HG03558 (cell line): Measurements from ENCODE around the gene KLF2.
"Not testable (repeated sequence)": the region's sequence is repeated elsewhere in the genome, so short reads cannot be mapped to it uniquely, and the experiment has no call there.

Source experiments
- ATAC-seq: cut with Tn5 transposase; IDR thresholded peaks from one replicate; pipeline ENCODE4 v1.9.1; 2021; ENCODE audit warnings: moderate number of reproducible peaks; ENCODE audit not compliant: unreplicated experiment; ENCODE audit errors: extremely low read depth

Gene KLF2

DNA sequence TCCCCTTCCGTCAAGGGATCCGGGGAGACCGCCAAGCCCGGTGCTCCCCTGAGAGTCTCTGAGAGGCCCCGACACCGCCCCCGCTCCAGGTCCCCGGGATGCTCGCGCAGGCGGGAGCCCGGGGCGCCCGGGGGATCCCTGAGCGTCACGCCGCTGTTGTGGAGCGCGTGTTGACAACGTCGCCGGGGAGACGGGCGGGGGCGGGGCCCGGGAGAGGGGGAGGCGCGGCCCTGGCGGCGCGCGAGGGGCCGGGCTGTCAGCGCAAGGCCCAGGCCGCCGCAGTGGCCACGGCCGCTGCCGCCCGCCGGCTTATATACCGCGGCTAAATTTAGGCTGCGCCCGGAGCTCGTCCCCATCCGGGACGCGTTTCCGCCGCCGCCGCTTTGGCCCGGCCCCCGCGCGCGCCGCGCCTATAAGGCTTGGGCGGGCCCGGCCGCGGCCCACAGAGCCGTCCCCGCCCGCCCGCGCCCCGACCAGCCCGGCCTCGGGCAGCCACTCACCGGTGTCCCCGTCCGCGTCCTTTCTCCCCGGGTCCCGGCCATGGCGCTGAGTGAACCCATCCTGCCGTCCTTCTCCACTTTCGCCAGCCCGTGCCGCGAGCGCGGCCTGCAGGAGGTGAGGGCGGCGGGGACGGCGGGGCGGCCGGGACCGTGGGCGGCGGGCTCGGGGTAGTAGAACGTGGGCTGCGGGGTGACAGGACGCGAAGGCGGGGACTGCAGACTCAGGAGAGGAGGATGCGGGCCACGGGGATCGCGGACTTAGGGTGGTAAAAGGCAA is at the start of gene KLF2:
KLF2 (plus strand) TSS at position 443 of the 777 bp plus-strand sequence; CDS start at position 541, 98 bp downstream.
- no peak for ATAC-seq

DNA sequence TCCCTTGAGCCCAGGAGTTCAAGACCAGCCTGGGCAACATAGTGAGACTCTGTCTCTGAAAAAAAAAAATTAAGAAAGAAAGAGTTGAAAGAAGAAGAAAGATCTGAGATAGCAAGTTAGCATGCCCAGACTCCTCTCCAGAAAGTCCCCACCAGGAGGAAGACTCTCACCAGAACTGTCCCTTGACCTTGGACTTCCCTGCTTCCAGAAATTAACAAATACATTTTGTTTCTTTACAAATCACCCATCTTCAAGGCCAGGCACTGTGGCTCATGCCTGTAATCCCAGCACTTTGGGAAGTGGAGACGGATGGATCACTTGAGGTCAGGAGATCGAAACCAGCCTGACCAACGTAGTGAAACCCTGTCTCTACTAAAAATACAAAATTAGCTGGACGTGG is 44.3 kb upstream of the KLF2 start:
- no peak for ATAC-seq

DNA sequence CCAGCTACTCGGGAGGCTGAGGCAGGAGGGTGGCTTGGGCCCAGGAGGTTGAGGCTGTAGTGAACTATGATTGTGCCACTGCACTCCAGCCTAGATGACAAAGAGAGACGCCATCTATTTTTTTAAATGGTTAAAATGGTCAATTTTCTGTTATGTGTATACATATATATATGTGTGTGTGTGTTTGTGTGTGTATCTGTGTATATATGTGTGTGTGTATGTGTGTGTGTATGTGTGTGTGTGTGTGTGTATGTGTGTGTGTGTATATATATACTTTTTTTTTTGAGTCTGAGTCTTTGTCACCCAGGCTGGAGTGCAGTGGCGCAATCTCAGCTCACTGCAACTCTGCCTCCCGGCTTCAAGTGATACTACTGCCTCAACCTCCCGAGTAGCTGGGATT is 42.9 kb upstream of the KLF2 start:
- no peak for ATAC-seq

GRCh38 chr19:16283210-16284061 is 41.2 kb upstream of the KLF2 start:
- ATAC-seq, result no peak

- no peak for ATAC-seq
Measured at GRCh38 chr19:16284505-16284904, 40.1 kb upstream of the KLF2 start.

- ATAC-seq, result not testable (repeated sequence)
Measured at GRCh38 chr19:16285079-16285478, 39.5 kb upstream of the KLF2 start.

DNA sequence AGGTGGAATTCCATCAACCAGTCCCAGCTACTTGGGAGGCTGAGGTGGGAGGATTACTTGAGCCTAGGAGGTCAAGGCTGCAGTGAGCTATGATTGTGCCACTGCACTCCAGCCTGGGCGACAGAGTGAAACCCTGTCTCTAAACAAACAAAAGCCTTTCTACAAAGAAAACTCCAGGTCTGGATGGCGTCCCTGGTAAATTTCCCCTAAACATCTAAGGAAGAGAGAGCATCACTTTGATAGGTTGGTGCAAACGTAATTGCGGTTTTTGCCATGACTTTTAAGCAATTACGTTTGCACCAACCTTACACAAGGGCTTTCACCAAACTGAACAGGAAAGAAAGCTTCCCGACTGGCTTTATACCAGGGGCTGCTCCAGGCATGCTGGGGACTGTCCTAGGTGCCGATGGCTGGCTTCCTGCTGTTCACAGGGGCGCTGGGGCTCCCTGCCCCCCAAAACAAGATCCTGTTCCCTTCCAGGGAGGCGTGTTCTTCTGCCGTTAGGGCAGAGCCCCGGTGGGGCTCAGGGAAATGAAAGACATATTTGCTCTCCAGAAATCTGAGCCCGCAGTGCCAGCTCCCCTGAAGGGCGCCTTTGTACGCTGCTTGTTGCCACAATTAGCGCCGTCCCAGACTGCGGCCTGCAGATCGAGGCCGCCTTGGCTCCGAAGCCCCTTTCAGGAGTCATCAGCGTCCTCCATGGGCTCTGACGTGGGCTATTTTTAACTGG is 38.7 kb upstream of the KLF2 start:
- ATAC-seq, result no peak

GRCh38 chr19:16288544-16288943 is 36.1 kb upstream of the KLF2 start:
- no peak for ATAC-seq

DNA sequence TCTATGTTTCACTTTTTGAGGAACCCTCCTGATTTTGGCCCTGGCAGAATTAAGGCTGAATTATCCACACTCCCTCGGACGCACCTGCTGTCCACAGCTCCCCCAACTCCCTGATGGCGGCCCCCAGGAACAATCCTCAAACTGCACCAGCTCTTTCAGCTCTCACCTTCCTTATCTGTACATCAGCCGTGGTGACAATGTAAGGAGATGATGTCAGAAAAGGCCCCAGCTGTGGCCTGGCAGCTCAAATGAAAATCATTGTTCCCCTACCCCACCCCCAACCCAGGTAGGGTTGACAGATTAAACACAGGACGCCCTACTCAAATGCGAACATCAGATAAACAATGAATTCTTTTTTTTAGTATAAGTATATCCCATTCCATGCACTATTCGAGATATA is 35.0 kb upstream of the KLF2 start:
- no peak for ATAC-seq

- no peak for ATAC-seq
Measured at GRCh38 chr19:16290692-16291091, 33.9 kb upstream of the KLF2 start.

DNA sequence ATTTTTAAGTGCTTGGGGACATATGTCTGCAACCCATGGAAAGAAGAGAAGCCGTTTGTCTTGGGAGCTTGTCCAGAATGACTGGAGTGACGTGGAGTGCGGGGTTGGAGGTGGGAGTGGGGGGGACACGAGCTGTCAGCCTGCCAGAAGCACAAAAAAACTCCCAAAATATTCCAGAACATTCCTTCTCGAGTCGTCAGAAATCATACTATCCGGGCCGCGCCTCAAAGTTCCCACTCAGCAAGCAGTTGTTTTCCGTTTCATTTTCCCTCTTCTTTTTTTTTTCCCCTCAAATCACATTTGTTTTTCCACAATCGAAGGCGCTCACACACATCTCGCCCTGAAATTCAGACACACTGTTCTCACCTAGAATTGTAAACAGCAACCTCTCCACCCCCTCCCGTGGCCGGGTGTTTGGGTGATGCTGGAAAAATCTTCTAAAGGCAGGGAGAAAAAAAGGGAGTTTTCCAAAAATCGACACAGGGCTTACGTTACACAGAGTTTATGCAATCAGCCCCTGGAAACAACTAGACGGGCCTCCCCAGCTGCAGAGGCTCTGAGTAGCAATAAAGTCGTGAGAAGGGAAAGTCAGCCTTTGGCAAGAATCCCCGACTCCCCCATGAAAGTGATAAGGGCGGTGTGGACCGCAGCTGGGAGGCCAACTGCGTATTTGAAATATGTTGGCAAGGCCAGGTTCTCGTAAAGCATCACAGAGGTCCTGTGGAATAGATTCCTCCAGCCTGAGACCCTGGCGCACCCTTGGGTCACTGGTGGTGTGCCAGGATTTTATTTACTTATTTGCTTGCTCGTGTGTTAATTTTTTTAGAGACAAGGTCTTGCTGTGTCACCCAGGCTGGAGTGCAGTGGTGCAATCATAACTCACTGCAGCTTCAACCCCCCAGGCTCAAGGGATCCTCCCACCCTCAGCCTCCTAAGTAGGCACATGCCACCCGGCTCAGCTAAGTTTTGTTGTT is 31.2 kb upstream of the KLF2 start:
- ATAC-seq, result no peak

DNA sequence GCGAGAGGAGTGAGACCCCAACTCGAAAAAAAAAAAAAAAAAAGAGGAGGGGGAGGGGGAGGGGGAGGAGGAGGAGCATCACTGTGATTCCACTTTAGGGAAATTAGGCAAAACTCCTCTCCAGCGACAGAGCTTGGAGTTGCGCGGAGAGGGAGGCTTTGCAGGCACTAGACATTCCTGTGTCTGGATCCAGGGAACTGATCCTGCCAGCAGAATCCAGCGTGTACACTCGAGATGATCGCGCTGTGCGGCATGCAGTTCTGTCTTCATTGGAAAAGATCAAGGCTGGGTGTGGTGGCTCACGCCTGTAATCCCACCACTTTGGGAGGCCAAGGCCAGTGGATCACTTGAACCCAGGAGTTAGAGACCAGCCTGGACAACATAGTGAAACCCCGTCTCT is 29.6 kb upstream of the KLF2 start:
- ATAC-seq, result no peak

DNA sequence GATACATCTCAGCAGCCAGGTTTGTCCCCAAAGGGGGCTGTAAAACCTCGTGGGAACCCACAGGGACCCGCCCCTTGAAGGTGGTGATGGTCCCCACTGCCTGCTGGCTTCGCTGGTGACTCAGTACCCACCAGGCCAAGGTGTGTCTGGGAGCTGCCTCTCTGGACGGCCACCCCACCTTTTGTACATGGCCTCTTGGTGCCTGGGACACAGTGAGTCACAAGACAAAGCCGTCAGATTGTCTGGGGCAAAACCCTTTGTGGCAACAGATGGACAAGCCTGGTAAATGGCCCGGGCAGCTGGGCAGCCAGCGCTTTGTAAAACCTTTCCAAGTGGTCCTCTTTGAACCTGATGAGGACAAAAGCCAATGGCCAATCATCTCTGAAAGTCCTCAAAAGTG is 27.9 kb upstream of the KLF2 start:
- ATAC-seq, result no peak

DNA sequence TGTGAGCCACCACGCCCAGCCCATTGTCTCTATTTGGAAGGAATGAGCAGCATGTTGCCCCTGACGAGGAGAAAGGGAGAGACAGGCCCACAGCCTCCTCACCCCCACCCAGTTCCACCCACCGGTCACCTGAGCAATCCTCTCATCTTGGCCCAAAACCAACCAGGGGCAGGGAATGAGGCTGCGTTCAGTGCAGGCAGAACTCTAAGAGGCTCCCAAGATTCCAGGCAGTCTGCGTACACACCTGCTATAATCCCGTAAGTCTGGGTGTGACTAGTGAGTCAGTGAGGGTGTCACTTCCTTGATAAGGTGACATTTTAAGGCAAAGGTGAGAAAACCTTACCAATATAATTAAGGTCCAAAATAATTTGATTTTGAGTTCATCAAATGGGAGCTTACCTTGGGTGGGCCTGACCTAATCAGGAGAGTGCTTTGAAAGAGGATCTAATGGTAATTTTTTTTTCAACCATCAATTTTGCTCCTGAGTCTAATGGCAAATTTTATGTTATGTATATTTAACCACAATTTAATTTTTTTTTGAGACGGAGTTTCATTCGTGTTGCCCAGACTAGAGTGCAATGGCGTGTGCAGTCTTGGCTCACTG is 26.9 kb upstream of the KLF2 start:
- no peak for ATAC-seq

- no peak for ATAC-seq
Measured at GRCh38 chr19:16298334-16298733, 26.3 kb upstream of the KLF2 start.

DNA sequence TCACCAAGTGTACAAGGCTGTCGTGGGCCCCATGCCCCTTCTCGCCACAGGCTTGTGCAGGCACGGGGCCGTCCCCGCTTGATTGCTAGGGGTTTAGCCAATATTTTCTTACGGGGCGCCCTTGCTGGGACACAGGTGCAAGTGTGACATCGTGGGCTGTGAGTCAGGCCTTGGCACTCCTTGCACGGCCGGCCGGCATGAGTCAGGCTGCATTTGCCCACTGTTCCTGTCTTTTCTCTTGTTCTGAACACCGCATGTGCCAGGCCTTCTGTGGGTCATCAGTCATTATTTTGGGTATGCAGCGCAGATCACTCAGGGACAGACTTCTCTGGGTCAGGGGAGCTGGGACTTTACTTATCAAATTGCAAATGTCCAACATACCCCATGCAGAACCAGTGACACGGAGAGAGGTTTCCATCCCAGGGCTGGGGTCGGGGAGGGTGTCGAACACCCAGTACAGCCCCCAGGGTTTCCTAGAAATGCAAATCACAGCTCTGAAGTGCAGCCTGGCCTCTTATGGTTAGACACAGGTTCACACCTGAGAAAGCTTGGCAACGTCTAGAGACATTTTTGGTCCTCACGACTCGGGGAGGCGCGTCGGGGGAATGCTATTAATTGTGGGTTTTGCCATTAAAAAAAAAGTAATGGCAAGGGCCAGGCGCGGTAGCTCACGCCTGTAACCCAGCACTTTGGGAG is 22.5 kb upstream of the KLF2 start:
- ATAC-seq, result no peak

DNA sequence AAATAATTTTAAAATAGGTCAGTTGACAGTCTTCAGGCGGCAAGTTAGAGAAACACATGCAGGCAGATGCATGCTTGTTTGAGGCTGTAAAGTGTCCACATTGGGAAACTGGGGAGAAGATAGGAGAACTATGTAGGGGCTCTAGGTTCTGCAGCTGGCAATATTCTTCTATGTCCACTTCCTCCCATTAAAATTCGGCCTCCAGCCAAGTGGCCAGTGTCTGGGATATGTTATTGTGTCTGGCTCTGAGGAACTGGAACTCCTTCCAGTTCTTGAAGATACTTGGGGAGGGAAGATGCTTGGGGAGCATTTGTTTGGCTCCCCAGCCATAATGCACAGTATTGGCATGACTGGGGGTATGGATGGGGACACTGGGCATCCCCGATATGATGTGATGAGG is 20.9 kb upstream of the KLF2 start:
- ATAC-seq, result no peak

- not testable (repeated sequence) for ATAC-seq
Measured at GRCh38 chr19:16304511-16304910, 20.1 kb upstream of the KLF2 start.

GRCh38 chr19:16305060-16305459 is 19.6 kb upstream of the KLF2 start:
- not testable (repeated sequence) for ATAC-seq
